NOMO-1 treated with dmso at 0.1 percent for 144 hours (cell line): ENCODE data around the gene ABHD6.
"Not testable (repeated sequence)": the region's sequence is repeated elsewhere in the genome, so short reads cannot be mapped to it uniquely, and the experiment has no call there.

Experiments
- DNase-seq: peaks from one replicate; lab custom pipeline; 2025; ENCODE audit not compliant: unreplicated experiment; lab: John Stamatoyannopoulos, UW

The ABHD6 gene

DNA sequence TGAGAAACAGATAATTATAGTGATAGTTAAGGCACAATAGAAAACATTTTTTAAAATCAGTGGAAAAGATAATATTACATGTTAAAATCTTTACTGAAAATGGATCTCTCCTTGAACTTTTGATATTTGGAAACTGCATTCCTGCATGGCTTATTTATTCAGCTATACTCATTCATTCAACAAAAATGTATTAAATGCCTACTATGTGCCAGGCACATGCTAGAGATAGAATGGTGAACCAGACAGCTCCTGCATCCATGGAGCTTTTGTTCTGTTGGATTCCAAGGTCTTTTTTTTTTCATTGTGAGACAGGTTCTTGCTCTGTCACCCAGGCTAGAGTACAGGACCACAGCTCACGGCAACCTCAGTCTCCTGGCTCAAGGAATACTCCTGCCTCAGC is 99.6 kb downstream of the ABHD6 start:
- no peak for DNase-seq

DNA sequence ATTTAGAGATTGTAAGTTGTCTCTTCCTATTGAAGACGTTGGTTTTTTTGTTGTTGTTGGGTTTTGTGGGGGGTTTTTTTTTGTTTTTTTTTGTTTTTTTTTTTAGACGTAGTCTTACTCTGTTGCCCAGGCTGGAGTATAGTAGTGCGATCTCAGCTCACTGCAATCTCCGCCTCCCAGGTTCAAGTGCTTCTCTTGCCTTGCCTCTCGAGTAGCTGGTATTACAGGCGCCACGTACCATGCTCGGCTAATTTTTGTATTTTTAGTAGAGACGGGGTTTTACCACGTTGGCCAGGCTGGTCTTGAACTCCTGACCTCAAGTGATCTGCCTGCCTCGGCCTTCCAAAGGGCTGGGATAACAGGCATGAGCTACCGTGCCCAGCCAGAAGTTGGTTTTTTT is 101.6 kb downstream of the ABHD6 start:
- DNase-seq = not testable (repeated sequence)

DNA sequence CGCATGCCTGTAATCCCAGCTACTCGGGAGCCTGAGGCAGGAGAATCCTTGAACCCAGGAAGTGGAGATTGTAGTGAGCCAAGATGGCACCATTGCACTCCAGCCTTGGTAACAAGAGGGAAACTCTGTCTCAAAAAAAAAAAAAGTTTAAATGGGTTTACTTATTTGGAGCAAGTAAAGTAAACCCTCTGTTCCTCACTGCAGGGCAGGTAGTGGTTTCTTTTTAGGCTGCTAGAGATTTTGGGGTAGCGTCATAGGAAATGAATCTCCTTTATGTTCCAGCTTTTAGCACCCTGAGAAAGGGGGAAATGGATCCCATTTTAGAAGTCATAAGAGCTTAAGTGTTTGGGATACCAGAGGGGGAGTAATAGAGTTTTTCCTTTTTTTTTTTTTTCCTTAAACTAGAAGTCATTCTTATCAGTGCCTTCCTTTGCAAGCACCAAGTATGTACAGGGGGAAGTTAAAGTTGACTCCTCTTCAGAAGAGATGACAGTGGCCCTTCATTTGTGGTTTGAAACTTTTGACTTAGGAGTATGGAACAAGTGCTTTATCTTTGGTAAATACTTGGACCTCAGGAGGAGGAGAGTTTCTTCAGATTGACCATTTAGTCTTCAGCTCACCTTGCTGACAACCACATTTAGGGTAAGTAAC is 103.1 kb downstream of the ABHD6 start:
- DNase-seq = no peak

DNA sequence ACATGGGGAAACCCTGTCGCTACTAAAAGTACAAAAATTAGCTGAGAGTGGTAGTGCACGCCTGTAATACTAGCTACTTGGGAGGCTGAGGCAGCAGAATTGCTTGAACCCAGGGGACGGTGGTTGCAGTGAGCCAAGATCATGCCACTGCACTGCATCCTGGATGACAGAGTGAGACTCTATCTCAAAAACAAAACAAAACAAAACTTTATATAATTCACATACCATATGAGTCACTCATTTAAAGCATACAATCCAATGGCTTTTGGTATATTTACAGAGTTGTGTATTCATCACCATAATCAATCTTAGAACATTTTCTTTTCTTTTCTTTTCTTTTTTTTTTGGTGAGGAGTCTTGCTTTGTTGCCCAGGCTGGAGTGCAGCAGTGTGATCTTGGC is 103.8 kb downstream of the ABHD6 start:
- DNase-seq = no peak

DNA sequence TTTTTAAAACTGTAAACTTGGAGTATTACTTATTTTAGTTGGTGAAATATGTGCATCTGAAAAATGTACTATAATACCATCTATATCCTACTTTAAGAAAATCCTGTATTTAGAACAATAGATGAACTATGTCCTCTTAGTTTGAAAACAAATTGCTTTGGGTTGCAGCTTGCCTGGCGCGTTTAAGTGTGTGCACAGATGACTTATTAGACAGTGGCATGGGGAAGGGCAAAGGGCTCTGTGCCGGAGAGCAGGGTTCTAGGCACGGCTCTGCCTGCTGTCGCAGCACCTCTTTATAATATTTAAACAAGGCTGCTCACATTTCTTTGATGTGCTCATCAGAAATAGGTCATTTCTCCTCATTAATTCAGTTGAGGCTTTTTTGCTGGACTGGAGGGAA is 105.1 kb downstream of the ABHD6 start:
- DNase-seq = no peak
